Esophagus squamous epithelium (tissue), 4 donors: ENCODE results near the gene ATAD3A.

Experiments
- CTCF ChIP-seq, 6 experiments: fragments of 450-650 bp in 4 of 6; fragments of 200-600 bp in 2 of 6; sonication (generic) in 2 of 6; IDR thresholded peaks; one replicate each; pipeline ENCODE4 v1.5.1; 2016 to 2019; ENCODE audit warnings: antibody characterized with exemption in 6 of 6, mild to moderate bottlenecking in 4 of 6, moderate library complexity in 4 of 6
- POLR2A ChIP-seq, 4 donors: fragments of 450-650 bp; IDR thresholded peaks; one replicate each; pipeline ENCODE4 v1.6.1; 2017; ENCODE audit warnings: antibody characterized with exemption in 4 of 4, mild to moderate bottlenecking in 4 of 4, moderate library complexity in 3 of 4

- TF ChIP-seq CTCF (IDR thresholded peaks at IDR 0.05) (no peak), POLR2A (IDR thresholded peaks at IDR 0.05) (no peak)
These were observed 20.0 kb downstream of the ATAD3A start for GRCh38 chr1:1531947-1532346.
